ENCODE measurements around the gene TMCO6. TPM values are rescaled to one million over a fixed set of nuclear protein-coding genes. Genes with fewer than 3 reads are reported as not detected.
"Not testable (repeated sequence)": the region's sequence is repeated elsewhere in the genome, so short reads cannot be mapped to it uniquely, and the experiment has no call there.

The TMCO6 gene
- 9.0 and 127 TPM in 2 replicates for total RNA-seq

DNA sequence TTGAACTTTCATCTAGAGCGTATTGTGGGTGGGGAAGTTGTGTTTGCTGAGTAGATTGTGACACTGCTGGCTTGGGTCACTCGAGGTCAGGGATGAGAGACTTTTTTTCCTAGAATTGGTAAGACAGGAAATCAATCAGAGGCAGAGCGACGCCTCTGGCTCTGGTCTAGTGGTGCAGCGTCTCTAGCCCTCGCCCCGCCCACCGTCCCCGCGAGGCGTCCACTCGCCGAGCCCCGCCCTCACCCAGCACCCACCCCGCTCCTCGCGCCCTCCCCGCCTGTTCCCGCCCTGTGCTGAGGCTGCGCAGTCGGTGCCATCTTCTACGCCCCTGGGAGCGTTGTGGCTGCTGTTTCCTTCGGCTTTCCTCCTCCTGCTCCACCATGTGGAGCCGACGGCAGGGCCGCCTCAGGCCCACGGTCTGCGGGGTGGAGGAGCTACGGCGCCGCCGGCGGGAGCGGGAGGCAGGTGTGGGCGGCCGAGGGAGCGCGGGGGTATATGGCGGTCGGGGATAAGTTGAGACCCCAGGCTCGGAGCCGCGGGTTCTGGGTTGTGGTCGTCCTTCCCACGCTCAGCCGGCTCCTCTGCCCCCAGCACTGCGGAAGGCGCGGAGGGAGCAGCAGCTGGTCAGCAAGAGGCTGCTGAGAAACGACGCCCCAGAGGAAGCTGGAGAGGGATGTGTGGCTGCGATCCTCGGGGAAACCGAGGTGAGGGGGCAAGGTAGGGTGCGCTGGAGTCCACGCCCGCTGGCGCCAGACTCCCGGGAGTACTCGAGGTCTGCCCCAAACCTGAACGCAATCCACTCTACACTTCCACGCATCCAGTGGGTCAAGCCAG, at the start of gene TMCO6:
TMCO6 (plus strand) TSS at position 304 of the 834 bp plus-strand sequence; CDS start at position 381, 77 bp downstream.
- peak; percentile 70 for DNase-seq (ENCODE audit: low read depth)
- peak within 1 kb of the TSS; percentile 87 for H3K4me3 ChIP-seq (ENCODE audit: low read depth, low read length)
- TF ChIP-seq, protein P1, sequence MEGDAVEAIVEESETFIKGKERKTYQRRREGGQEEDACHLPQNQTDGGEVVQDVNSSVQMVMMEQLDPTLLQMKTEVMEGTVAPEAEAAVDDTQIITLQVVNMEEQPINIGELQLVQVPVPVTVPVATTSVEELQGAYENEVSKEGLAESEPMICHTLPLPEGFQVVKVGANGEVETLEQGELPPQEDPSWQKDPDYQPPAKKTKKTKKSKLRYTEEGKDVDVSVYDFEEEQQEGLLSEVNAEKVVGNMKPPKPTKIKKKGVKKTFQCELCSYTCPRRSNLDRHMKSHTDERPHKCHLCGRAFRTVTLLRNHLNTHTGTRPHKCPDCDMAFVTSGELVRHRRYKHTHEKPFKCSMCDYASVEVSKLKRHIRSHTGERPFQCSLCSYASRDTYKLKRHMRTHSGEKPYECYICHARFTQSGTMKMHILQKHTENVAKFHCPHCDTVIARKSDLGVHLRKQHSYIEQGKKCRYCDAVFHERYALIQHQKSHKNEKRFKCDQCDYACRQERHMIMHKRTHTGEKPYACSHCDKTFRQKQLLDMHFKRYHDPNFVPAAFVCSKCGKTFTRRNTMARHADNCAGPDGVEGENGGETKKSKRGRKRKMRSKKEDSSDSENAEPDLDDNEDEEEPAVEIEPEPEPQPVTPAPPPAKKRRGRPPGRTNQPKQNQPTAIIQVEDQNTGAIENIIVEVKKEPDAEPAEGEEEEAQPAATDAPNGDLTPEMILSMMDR (conservative IDR thresholded peaks at IDR 0.05; ENCODE audit: low read depth, low read length): peak; percentile 49

GRCh38 chr5:140590861-140591260, 48.4 kb upstream of the TMCO6 start:
- TF ChIP-seq, protein P1 (conservative IDR thresholded peaks at IDR 0.05; ENCODE audit: low read depth, low read length): no peak
- no peak overlapping the region for H3K4me3 ChIP-seq (ENCODE audit: low read depth, low read length)
- DNase-seq (ENCODE audit: low read depth): no peak

GRCh38 chr5:140591747-140592372, 47.4 kb upstream of the TMCO6 start:
- DNase-seq (ENCODE audit: low read depth): no peak
- TF ChIP-seq, protein P1 (conservative IDR thresholded peaks at IDR 0.05; ENCODE audit: low read depth, low read length): no peak
- no peak overlapping the region for H3K4me3 ChIP-seq (ENCODE audit: low read depth, low read length)

GRCh38 chr5:140593070-140593469, 46.2 kb upstream of the TMCO6 start:
- not testable (repeated sequence) for DNase-seq (ENCODE audit: low read depth); H3K4me3 ChIP-seq (ENCODE audit: low read depth, low read length)

GRCh38 chr5:140594169-140594568, 45.1 kb upstream of the TMCO6 start:
- DNase-seq (ENCODE audit: low read depth): no peak
- no peak overlapping the region for H3K4me3 ChIP-seq (ENCODE audit: low read depth, low read length)
- TF ChIP-seq, protein P1 (conservative IDR thresholded peaks at IDR 0.05; ENCODE audit: low read depth, low read length): no peak

- DNase-seq (ENCODE audit: low read depth): no peak
- no peak overlapping the region for H3K4me3 ChIP-seq (ENCODE audit: low read depth, low read length)
- TF ChIP-seq, protein P1 (conservative IDR thresholded peaks at IDR 0.05; ENCODE audit: low read depth, low read length): no peak
Observed at GRCh38 chr5:140595538-140596300, 43.5 kb upstream of the TMCO6 start.

- no peak overlapping the region for H3K4me3 ChIP-seq (ENCODE audit: low read depth, low read length)
- DNase-seq (ENCODE audit: low read depth): peak; percentile 71
- TF ChIP-seq, protein P1 (conservative IDR thresholded peaks at IDR 0.05; ENCODE audit: low read depth, low read length): no peak
Observed at GRCh38 chr5:140596321-140596741, 42.9 kb upstream of the TMCO6 start.

Measured in epithelial cell of proximal tubule (primary cell).